Fibroblast of skin of back (primary cell): ENCODE measurements around the gene SMIM22. TPM values are rescaled to one million over a fixed set of nuclear protein-coding genes. Genes with fewer than 3 reads are reported as not detected.

Experiments
- DNase-seq: peaks from one replicate; pipeline ENCODE4 v3.0.0-alpha.2; 2013
- polyA plus RNA-seq, 2 experiments: library from polyadenylated mRNA; unstranded; fragments of 120-200 nt; gene quantifications; one replicate each; pipeline ENCODE4 v1.2.1, GENCODE V29; 2013; ENCODE audit not compliant: insufficient read length in 2 of 2

SMIM22 gene, protein sequence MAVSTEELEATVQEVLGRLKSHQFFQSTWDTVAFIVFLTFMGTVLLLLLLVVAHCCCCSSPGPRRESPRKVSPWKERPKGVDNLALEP
- polyA plus RNA-seq (2013, experiment 1 of 2; ENCODE audit: insufficient read length), result not detected
- polyA plus RNA-seq (2013, experiment 2 of 2; ENCODE audit: insufficient read length), result not detected

- no peak for DNase-seq
Measured at GRCh38 chr16:4795181-4795827, at the start of gene SMIM22. Gene SMIM22 (plus strand): TSS chr16:4795369. CDS start chr16:4795735, 366 bp downstream.

- DNase-seq, result no peak
Measured at GRCh38 chr16:4746215-4746614, 49.0 kb upstream of the SMIM22 start.

DNA sequence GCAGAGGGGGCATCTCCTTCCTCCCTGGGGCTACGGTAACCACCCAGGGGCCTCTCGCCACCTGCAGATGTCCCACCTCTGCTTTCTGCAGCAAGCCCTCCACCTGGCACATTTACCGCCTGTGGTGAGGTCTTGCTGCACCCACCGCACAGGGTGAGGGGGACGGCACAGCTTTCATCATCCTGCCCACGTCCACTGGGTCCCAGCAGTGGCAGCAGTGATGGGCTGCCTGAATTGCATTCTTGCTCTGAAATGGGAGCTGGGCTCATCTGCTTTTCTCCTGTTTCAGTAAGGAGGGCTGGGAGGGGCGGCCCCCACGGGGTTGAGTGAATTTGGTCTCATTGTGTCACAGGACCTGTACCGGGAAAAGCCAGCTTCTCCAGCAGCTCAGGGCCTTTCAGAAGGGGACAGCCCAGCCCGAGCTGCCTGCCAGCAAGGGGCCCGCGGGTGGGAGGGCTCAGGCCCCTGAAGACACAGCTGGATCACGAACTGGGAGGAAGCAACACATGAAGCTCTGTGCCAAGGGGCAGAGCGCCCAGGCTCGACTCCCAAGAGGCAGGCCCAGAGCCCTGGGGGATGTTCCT, 48.1 kb upstream of the SMIM22 start:
- no peak for DNase-seq

- DNase-seq, result no peak
Measured at GRCh38 chr16:4747906-4748681, 47.1 kb upstream of the SMIM22 start.

DNA sequence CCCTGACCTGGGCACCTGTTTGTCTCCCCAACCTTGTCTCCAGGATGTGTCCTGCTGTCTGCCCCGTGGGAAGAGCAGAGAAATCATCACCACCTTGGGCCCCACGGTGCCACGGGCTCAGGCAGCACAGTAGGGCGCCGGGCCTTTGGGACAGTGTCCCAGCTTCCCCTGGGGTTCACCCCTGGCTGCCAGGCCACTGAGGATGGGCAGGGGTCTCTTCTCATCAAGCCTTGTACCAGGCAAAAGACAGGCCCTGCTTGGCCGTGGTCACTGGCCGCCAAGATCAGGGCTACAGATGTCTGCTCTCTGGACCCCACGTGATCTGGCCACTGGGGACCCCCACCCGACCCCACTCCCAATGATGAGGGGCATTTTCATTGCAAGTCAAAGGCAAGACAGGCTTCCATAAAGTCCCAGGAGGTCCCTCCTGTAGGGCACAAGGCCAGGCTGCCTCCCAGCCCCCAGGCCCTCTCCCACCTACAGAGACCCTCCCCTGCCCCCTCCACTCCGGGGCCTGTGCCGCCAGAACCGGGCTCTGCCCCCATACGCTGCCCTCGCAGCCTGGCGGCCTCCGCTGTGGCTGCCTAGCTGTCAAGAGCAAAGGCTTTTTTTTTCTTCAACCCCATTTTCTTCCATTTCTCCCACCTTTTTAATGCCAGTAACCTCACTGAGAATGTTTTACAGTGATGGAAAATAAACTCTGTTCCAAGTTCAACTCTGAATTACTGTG, 46.3 kb upstream of the SMIM22 start:
- DNase-seq, result no peak

DNA sequence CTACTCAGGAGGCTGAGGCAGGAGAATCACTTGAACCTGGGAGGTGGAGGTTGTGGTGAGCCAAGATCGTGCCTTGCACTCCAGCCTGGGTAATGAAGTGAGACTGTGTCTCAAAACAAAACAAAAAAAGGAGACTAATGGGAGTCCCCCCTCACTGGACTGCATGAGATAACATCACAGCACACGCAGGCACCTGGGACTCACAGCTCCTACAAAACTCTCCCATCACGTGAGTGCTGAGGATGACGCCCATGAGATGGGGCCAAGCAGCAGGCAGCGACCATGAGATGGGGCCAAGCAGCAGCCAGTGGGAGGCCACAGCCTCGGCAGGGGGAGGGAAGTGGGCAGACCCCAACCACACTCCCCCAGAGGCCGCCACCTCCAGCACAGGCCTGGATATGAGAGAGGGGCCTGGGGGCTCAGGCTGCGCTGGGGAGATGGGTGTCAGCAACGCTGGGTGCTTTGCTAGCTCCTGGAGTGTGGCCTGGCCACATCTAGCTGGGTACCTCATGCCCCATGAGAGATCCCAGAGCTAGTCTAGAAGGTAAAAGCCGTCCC, 45.4 kb upstream of the SMIM22 start:
- DNase-seq, result no peak

GRCh38 chr16:4750896-4751295, 44.3 kb upstream of the SMIM22 start:
- no peak for DNase-seq

DNA sequence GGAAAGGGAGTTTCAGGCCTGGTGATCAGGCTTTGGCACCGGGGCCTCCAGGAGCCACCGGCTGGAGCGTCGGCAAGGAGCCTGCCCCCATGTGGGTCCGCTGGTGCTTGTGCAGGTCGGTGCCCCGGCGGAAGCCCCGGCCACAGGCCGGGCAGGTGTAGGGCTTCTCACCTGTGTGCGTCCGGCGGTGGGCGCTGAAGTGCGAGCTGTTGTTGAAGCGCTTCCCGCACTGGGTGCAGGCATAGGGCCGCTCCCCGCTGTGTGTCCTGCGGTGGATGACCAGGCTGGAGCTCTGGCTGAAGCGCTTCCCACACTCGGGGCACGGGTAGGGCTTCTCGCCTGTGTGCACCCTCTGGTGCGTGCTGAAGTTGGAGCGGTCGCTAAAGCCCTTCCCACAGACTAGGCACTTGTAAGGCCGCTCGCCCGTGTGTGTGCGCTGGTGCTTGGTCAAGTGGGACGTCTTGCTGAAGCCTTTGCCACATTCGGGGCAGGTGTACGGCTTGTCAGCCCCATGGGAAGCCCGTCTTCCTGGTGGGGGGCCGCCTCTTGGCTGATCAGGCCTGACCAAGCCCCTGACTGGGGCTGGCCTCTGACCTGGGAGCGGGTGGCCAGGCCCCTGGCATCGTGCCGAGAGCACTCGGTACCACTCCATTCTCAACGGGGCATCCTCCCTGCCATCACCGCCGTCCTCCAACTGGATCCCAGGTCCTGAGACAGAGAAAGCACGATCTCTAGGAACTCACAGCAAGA, 42.6 kb upstream of the SMIM22 start:
- DNase-seq, result no peak

DNA sequence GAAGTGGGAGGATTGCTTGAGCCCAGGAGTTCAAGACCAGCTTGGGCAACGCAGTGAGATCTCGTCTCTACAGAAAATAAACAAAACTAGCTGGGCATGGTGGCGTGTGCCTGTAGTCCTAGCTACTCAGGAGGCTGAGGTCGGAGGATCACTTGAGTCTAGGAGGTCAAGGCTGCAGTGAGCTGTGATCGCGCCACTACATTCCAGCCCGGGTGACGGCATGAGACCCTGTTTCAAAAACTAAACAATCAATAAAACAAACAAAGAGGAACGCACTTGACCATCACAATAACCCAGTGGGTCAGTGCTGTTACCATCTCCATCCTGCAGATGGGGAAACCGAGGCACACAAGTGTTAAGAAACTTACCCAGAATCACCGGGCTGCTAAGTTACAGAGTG, 41.9 kb upstream of the SMIM22 start:
- no peak for DNase-seq

DNA sequence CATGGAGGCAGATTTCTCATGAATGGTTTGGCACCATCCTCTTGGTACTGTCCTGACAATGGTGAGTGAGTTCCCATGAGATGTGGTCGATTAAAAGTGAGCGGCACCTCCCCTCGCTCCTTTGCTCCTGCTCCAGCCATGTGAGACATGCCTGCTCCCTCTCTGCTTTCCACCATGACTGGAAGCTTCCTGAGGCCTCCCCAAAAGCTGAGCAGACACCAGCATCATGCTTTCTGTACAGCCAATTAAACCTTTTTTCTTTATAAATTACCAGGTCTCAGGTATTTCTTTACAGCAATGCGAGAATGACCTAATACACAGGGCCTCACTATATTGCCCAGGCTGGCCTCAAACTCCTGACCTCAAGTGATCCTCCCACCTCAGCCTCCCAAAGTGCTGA, 40.3 kb upstream of the SMIM22 start:
- no peak for DNase-seq

DNA sequence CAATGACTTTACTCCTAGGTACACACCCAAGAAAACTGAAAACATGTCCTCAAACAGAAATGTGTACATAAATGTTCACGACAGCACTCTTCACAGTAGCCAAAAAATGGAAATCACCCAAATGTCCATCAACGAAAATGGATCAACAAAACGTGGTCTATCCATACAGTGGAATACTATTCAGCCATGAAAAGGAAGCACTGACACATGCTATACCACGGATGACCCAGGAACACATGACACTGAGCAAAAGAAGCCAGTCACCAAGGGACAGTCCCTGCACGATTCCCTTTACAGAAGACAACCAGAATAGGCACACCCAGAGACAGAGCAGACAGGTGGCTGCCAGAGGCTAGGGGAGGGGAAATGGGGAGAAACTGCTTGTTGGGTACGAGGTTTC, 39.5 kb upstream of the SMIM22 start:
- no peak for DNase-seq

- DNase-seq, result no peak
Measured at GRCh38 chr16:4760221-4760910, 34.8 kb upstream of the SMIM22 start.

DNA sequence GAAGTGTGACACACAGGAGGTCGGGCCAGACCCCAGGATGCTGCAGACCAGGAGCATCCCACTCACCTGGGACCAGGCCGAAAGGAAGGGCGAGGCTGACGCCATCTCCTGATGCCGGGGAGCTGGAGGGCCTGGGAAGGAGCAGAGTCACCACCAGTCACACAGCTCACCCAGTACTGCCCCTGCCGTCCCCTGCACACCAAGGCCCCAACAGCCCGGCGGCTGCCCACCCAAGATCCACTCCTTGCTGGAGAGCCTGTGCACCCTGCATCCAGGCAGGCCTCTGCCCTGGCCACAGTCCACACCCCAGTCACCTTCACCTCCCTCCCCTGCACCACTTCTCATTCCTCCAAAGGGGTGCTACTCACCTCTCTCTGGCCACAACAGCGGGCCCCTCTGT, 33.0 kb upstream of the SMIM22 start:
- DNase-seq, result no peak

DNA sequence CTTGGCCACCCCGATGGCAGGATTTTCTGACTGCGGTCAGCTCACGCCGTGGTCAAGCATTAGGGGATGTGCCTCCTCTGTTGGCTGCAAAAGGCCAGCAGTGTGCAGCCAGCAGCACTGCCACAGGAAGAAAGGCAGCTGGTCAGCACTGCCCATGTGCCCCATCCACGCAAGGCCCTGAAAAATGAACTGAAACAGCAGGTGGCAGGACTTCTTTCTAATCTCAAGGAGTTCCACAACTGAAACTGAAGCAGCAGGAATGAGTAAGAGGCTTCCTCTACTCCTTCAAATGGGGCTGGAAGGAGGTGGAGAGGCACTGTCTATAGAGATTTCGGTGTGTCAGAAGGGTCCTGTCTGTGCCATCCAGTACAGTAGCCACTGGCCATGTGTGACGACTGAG, 31.4 kb upstream of the SMIM22 start:
- no peak for DNase-seq

DNA sequence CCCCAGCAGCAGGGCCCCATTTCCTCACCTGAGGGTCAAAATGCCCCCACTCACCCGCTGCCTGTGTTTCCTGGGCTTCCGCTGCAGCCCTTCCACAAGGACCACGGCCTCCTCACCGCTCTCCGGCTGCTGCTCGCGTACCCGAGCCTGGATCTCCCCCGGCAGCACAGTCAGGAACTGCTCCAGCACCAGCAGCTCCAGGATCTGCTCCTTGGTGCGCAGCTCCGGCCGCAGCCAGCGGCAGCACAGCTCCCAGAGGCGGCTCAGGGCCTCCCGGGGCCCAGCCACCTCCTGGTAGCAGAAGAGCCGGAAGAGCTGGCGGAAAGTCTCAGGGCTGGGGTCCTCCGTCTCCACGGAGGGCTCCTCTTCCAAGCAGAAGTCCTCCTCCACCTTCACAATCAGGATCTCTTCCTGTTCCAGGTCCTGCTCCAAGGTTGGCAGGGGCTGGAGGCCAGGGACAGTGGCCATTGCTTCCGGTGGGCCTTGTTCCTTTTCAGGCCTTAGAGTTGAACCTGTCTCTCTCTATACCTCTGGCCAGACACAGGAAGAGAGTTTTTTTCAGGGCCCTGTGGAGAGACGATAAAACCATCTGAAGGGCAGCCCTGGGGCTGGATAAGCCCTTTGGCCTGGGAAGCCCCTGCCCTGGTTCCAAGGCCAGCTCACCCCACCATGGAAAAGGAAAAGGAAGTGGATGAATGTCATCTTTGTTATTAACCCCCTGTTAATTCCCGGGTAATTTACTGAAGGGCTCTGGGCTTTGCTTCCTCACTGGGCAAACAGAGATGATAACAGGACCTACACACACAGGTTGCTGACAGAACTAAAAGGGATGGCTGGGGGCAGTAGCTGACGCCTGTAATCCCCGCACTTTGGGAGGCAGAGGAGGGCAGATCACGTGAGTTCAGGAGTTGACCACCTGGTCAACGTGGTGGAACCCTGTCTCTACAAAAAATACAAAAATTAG, 29.4 kb upstream of the SMIM22 start:
- DNase-seq, result no peak

DNA sequence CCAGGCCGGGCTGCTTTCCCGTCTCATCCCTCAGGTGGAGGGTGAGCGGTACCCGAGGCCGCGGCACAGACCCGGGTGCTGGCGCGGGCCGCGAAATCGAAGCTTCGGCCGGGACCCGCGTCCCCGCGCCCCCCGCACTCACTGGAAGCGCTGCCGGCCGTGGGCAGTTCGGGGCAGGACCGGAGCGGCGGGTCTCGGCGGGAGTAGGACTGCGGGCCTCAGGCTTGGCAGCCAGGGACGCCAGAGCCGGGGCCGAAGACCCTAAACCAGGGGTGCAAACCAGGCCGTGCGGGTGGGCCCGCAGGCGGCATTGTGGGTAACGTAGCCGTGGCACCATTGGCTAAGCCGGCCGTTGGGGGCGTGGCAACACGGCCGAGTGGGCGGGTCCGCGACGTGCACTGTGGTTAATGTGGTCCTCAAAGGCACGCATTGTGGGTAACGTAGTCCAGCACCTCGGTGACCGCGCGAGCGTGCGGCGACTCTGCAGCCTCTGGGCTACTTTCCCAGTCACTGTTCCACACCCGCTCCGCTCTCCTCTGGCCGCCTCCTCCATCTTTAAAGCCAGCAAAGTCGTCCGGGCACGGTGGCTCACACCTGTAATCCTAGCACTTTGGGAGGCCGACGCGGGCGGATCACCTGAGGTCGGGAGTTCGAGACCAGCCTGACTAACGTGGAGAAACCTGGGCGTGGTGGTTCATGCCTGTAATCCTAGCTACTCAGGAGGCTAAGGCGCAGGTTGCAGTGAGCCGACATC, 28.1 kb upstream of the SMIM22 start, which contains the start of gene ZNF500:
Gene ZNF500, minus strand, starts transcription at position 288 of the 754 bp plus-strand sequence. CDS start 1,184 bp downstream, outside the sequence.
- peak; percentile 95 for DNase-seq

GRCh38 chr16:4767872-4768548, 27.2 kb upstream of the SMIM22 start:
- no peak for DNase-seq
